8988T (cell line): ENCODE data around the gene URM1.
A peak's percentile ranks its signal among the peaks of the same experiment; 100 is the strongest.

Experiments
- DNase-seq: peaks from one replicate; pipeline ENCODE4 v3.0.0; 2011

The URM1 gene

DNA sequence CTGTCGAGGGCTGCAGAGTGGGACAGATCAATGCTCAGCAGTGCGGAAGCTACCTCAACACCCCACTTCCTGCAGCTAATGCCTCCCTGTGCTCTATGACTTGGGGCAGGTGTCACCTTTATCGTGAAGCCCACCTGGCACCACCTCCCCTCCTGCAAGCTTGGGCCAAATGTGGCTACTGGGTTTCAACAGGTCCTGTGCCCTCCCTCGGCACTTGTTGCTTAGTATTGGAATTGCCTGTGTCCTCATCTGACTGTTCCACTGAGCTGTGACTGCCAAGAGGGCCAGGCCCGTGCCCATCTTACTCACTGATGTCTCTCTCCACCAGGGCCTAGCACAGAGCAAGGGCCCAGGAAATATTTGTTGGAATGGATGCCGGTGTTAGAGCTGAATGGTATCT is 21.4 kb upstream of the URM1 start:
- no peak for DNase-seq

DNA sequence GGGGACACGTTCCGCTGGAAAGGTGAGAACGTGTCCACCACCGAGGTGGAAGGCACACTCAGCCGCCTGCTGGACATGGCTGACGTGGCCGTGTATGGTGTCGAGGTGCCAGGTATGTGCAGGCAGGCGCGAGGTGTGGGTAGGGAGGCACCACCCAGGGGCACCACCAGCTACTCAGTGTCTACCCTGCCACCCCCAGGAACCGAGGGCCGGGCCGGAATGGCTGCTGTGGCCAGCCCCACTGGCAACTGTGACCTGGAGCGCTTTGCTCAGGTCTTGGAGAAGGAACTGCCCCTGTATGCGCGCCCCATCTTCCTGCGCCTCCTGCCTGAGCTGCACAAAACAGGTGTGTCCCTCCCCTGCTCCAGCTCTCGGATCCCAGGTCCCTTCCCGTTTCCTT is 15.7 kb upstream of the URM1 start:
- no peak for DNase-seq

DNA sequence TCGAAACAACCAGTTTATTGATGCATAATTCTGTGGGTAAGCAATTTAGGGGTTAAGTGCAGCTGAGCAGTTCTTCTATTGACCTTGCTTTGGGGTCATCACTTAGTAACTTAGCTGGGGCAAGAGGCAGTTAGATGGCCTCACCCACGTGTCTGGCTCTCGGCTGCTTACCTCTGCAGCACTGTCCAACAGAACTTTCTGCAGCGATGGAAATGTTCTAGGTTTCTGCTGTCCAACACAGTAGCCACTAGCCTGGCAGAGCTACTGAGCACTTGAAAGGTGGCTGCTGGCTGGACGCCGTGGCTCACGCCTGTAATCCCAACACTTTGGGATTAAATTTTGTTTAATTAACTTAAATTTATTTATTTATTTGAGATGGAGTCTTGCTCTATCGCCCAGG is 13.1 kb upstream of the URM1 start:
- no peak for DNase-seq

DNA sequence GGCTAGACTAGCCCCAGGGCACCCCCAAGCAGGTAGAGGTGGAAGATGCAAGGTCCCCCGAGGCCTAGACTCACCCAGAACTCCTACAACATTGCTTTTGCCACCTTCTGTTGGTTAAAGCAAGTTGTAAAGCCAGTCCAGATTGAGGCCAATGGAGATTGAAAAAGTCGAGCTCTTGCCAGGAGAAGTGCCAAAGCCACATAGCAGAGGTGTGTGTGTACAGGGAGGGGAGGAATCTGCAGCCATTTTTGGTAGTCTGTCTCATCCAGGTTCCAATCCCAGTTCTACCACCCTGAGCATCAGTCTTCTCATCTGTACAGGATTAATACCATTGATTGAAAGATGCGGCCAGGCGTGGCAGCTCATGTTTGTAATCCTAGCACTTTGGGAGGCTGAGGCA is 12.3 kb upstream of the URM1 start:
- no peak for DNase-seq

DNA sequence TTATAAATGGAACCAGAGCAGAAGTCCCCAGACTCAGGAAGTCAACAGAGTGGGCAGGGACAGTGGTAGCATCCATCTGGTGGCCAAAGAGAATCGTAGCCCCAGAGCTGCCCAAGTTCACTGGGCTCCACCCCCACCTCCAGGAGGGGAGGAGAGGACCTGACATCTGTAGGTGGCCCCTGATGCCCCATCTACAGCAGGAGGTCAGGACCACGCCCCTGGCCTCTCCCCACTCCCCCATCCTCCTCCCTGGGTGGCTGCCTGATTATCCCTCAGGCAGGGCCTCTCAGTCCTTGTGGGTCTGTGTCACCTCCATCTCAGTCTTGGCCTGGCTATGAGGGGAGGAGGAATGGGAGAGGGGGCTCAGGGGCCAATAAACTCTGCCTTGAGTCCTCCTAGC is 10.3 kb upstream of the URM1 start:
- DNase-seq = no peak

DNA sequence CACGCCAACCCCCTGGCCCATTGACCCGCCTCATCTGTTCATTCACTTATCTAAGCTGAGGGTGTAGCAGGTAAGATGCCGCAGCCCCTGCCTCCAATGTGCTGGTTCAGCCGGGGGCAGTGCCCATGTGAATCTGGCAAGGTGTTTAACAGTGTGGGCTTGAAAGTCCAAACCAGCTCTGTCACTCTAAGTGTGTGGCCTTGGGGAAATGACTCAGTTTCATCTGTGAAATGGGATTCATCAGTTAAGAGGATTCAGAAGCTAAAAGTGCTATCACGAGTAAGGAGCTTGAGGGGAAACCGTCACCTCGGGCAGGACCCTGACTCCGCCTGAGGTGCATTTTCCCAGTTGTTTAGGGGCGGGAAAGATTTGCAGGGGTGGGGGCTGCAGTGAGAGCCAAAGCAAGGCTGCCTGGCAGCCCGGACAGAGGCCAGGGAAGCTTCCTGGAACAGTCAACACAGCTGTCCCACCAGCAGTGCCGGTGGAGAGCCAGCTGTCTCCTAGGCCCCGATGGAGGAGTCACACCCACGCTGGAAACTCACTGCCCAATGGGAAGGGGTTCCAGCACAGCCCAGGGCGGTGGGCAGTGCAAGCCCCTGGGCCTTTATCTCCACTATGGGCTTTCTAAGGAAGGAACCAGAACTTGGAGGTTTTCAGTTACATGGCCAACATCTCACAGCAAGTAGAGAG is 9.7 kb upstream of the URM1 start:
- no peak for DNase-seq

DNA sequence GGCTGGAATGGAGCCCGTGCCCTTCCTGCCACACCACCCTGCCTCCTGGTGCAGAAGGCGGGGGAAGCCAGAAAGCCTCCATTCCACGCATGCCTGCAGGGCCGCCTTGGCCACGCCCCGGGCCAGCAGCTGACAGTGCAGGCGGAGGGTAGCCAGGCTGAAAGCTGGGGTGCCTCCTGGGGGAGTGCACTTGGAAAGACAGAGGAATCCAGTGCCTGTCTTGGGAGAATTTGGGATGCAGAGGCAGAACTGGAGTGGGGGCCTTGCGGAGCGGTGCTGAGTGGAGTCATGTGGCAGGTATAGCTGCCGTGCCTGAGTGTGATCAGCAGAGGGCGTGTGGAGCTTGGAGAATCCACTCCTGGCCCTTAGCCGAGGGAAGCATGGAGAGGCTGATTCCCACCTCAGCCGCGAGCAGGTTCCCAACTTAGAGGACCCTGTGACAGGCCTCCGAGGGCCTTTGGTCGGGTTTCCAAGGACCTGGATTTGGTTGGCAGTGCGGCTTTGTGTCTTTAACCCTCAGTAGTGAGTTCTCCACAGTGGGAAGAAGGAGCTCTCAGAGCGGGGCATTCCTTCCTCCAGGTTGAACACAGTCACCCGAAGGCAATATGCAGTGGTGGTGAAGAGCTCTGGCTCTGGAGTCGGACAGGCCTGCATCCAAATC is 9.1 kb upstream of the URM1 start:
- DNase-seq = peak; percentile 92

DNA sequence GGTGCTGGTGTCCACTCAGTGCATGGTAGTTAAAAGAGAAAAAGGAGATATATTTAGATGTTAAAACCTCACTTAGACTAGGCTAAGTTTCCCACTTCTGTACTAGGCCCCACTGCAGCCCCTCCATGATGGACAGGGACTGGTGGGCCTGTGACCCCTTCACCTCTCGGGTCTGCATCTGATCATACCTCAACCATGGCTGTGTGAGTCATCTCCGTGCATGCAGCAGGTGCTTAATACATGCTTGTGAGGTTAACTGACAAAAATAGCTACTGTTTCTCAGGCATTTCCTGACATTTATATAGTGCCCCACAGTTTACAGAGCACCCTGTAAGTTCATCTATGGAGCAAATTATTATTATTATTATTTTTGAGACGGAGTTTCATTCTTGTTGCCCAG is 8.4 kb upstream of the URM1 start:
- no peak for DNase-seq

DNA sequence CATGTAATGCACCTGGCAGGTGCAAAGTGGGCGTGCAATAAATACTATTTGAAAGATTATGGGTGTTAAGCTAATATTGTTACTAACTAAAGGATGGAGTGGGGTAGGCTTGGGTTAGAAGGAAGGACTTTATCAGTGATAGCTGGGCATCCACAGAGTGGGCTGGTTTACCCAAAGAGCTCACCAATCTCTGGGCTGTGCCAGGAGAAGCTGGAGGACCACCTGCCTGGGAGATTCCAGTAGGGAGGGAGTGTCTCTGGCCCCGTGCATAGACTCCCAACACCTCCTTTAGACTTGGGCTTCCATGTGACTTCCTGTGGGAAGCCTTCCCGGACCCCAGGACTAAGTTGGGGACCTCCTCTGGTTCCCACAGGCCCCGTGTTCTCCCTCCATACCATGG is 5.6 kb upstream of the URM1 start:
- DNase-seq = no peak

DNA sequence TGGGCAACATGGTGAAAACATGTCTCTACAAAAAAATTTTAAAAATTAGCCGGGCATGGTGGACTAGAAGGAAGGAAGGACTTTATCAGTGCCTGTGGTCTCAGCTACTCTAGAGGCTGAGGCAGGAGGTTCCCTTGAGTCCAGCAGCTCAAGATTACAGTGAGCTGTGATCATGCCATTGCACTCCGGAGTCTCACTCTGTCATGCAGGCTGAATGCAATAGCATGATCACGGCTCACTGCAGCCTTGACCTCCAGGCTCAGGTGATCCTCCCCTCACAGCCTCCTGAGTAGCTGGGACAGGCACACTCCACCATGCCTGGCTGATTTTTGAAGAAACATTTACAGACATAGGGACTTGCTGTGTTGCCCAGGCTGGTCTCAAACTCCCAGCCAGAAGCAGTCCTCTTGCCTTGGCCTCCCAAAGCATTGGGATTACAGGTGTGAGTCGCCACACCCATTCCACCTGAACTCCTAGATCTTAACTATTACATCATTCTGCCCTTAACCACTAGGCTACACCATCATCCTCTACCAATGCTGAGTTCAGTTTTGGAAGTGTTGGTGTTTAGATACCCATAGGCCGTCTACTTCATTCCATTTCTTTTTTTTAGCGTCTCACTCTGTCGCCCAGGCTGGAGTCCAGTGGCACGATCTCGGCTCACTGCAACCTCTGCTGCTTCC is 2.0 kb upstream of the URM1 start:
- no peak for DNase-seq

DNA sequence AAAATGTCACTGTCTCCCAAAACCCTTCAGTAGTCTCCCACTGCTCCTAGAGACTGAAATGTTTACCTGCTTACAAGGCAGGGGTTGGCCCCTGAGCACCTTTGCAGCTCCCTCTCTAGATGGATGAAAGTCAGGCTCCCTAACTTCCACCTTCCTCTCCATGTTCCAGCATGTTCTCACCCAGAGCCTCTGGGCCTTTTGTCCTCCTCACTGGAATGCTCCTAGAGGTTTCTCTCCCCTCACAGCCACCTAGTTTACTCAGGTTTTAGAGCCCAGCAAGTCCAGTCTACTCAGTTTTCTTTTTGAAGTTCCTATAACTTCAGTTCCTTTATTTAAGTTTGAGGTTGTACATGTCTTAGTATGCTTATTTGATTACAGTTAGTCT is 815 bp upstream of the URM1 start:
- no peak for DNase-seq

DNA sequence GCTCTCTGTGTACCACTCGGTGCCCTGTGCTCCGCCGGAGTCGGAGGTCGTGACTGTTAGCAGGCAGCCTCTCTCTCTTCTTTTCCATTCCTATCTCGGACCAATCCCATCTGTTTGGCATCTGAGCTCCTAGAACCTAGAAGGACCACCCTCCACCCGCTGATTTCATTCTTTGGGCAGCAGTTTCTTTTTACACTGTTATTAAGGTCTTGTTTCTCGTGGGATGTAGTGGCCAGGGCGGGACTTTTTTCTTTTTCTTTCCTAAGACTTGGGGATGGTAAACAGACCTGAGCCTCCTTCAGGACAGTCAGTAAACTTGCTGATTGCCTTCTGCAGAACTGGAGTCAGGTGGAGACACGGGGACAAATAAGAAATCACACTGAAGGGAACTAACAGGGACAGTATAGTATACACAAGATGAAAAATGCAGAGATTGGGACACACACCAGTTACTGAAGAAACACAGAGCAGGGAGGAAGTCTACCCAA is 500 bp downstream of the URM1 start:
- no peak for DNase-seq

DNA sequence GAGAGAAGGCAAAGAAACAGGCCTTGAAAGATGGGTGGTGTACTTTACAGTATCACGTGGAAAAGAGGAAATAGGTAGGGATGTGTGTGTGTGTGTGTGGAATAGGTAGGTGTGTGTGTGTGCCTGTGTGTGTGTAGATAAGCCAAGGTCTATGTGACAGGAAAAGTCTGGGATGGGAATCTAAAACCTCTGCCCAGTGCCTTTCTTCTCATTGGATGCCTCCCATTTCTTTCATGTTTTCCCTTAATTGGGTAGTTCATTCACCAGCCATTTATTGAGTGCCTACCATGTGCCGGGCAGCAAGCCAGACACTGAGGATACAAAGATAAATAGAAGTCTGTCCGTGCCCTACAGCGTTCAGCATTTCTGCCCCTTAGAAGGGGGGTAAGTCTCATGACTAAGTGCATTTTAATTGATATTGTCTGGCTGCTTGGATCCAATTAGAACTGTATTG is 1.0 kb downstream of the URM1 start:
- no peak for DNase-seq

DNA sequence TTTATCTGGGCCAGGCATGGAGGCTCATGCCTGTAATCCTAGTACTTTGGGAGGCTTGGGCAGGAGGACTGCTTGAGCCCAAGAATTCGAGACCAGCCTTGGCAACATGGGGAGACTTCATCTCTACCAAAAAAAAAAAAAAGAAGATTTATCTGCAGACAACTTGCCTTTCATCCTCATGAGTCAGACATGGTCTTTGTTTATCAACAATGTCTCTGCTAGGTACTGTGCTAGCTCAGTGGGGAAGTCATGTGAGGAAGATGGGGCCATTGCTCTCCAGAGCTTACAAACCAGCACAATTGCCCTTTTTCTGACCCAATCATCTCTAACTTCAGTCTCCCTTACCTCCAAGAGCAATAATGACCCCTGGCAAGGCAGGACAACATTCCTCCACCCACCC is 1.6 kb downstream of the URM1 start:
- DNase-seq = no peak

DNA sequence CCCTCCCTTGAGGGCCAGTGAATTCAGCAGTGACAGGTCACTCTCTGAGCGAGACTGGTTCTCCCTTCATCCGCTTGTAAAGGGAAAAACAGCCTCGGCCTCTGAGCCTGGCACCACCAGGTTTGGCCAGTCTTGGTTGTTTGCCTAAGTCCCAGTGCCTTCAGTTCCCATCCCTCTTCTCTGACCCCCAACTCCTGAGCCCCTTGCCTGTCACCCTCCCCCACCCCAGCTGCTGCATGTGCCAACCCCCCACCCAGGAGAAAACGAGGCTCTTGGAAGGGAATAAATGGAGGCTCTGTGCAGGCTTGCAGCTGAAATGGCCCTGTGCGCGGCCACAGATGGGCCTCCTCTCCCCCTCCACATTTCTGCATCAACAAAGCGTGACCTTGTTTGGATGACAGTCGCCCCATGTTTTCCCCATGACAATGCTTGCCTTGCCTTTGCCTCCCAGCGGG is 3.1 kb downstream of the URM1 start:
- DNase-seq = no peak

DNA sequence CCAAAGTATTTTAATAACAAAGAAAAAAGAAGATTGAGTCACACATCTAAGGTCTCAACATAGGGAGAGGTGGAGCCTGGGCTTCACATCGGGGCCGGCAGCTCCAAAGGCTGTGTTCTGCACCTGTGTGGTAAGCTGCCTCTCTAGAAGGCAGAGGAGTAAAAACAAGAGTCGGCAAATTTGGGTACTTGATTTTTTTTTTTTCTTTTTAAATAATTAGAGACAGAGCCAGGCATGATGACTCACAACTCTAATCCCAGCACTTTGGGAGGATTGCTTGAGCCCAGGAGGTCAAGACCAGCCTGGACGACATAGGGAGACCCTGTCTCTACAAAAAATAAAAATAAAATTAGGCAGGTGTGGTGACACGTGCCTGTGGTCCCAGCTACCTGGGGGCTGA is 4.7 kb downstream of the URM1 start:
- DNase-seq = no peak

DNA sequence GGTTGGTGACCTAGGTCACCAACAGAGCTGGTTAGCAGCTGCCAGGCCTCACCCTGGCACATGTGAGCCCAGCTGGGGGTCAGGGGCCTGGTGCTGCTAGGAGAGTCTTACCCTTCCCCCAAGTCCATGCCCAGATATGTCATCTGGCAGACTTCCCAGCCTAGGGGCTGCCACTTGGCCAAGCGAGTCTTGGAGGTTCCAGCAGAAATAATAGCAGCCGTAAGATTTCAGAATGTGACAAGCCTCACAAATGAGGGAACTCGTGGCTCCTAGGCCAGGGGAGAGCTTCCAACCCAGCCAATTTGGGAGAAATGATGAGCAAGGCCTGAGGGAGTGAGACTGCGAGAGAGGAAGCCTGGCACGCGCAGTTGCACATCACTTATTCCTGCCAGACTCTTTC is 11.1 kb downstream of the URM1 start:
- DNase-seq = no peak

DNA sequence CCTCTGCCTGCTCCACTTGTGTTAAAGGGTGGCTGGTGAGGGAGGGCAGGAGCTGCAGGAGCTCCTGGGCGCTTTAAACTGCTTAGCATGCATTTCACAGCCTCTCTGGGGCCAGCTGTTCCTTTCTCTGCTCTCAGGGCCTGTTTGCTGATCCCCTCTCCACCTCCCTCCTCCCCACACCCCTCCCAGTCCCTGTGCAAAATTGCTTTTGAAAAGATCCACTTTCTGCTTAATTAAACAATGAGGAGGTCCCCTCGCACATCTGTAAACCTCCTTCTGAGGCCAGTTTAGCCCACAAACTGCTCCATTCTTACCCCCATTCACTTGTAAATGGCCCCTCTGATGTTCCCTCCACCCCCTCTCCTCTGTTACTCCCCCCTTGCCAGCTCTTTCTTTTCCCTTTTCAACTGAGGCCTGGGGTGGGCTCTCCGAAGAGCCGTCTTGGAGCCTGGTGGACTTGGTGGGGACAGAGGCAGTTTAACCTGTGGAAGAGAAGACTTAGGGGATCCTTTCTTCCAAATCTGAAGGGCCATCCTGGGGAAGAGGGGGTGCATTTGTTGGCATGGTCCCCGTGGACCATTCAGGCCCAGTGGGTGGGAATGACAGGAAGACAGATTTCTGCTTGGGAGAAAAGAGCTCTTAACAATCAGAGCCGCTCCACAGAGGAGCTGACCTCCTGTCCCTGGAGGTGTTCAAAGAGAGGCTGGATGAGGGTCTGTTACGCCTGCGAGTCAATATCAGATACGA is 12.0 kb downstream of the URM1 start:
- DNase-seq = no peak

DNA sequence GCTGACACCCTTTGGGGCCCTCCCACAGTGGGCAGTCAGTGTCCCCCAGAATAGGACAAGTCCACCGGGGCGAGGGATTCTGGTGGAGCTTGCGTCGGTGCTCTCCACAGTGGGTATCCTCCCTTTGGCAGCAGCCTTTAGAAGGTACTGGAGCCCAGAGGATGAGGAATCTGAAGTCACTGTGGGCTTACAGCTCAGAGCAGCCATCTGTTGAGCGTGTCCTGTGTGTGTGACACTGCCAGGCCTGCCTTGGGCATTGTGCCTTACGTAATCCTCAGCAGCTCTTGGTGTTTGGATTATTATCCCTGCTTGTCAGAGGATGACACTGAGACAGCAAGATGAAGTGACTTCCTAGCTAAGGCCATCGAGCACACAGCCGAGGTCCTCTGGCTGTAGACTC is 12.6 kb downstream of the URM1 start:
- no peak for DNase-seq

DNA sequence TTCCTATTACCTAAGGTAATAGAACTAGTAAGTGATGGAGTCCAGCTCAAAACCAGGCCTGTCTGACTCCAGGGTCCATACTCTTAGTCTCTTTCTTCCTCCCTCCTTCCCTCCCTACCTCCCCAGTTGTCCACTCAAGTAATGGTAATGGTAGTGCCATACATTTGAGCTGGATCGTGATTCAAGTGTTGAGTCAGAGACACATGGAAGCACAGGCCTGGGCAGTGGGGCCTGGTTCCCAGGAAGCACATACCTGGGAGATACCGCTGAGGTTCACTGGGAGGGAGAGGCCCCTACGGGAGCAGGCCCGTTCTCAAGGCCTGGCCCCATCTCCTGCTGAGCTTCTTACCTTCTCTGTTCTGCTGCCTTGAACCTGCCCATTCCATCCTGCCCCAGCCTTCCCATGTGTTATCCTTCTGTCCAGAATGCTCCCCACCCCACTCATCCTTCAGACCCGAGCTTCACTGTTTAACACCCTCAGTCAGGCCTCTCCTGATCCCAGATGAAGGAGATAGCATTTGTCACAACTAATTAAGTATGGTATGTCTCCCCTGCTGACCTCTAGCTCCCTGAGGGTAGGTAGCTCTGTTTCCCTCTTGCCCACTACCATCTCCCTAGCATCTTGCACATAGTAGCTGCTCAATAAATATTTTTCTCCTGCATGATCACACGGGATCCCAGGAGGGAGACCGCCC is 13.8 kb downstream of the URM1 start:
- DNase-seq = no peak

DNA sequence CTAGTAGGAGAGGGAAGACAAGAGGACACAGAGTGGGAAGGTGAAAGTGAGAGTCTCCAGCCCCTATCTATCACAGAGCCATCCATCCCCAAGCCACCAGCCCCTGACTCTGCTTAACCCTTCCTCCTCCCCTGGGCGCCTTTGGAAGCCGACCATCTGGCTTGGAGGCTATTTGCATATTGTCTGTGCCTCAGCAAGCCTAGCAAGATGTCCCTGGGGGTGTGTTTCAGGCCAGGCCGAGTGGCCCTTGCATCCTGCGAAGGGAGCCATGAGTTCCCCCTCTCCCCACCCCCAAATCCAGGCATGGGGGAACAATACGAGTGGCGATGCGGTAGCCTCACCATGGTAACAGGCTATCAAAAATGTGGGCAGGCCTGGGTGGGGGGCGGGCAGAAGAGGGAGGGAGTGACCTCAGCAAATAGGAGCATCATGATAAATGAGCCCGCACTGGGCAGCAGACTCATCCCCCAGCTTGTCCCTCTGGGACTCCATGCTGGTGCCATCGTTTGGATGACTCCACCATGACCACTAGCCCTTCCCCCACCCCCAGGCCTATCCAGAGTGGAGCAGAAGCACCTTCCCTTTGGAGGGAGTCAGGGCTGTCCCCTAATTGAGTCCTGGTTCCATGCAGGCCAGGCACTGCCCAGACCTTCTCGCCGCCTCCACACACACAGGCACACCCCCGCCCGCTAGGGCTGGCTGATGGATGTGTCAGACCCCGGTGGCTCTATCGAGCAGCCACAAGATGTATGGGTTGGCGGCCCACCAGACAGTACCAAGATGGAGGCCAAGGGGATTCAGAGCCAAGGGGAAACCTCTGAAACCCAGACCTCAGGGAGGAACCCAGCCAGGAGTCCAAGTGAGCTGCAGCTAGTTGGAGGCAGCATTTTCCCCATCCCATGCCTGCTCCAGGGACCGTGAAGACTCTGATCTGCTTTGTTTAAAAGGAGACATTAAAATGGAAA is 14.6 kb downstream of the URM1 start:
- no peak for DNase-seq

DNA sequence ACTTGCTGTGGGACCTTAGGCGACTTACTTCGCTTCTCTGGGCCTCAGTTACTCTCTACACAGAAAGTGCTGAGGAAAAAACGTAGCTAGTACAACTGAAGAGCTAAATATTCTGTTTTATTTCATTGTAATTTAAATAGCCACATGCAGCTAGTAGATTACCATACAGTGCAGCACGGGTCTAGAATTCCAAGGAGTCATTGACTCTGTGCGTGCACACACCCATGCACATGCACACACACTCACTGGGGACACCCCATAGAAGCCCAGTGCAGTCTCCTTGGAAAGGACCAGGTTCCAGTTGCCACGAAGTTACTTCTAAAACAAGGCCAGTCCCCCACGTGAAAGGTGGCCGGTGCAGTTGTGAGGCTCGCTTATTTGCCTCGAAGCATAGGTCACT is 17.0 kb downstream of the URM1 start:
- no peak for DNase-seq
